ENCODE results near the gene C19orf25. TPM values are rescaled to one million over a fixed set of nuclear protein-coding genes. Genes with fewer than 3 reads are reported as not detected.

Gene C19orf25
- total RNA-seq, 1 donor from 2014 or later: 18.6 TPM

- DNase-seq: no peak
Measured at GRCh38 chr19:1466461-1467214, 12.4 kb downstream of the C19orf25 start.

- DNase-seq: no peak
Measured at GRCh38 chr19:1466018-1466460, 13.0 kb downstream of the C19orf25 start.

DNA sequence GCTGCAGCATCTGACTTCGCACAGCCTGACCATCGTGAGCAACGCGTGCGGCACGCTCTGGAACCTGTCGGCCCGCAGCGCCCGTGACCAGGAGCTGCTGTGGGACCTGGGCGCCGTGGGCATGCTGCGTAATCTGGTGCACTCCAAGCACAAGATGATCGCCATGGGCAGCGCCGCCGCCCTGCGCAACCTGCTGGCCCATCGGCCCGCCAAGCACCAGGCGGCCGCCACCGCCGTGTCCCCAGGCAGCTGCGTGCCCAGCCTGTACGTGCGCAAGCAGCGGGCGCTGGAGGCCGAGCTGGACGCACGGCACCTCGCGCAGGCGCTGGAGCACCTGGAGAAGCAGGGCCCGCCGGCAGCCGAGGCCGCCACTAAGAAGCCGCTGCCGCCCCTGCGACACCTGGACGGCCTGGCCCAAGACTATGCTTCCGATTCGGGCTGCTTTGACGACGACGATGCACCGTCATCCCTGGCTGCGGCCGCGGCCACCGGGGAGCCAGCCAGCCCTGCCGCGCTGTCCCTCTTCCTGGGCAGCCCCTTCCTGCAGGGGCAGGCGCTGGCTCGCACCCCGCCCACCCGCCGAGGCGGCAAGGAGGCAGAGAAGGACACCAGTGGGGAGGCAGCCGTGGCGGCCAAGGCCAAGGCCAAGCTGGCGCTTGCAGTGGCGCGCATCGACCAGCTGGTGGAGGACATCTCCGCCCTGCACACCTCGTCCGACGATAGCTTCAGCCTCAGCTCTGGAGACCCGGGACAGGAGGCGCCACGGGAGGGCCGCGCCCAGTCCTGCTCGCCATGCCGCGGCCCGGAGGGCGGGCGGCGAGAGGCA lies 13.6 kb downstream of the C19orf25 start:
- DNase-seq: no peak

DNA sequence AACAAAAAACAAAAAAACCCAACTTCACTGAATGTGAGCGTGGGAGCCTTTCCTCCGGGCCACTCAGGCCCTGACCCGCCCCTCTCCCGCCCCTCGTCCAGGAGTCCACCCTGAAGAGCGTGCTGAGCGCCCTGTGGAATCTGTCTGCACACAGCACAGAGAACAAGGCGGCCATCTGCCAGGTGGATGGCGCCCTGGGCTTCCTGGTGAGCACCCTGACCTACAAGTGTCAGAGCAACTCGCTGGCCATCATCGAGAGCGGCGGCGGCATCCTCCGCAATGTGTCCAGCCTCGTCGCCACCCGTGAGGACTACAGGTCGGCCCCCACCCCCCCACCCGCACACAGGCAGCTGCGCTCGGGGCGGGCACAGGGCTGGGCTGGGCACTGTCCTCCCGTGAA lies 17.2 kb downstream of the C19orf25 start:
- no peak for DNase-seq

DNA sequence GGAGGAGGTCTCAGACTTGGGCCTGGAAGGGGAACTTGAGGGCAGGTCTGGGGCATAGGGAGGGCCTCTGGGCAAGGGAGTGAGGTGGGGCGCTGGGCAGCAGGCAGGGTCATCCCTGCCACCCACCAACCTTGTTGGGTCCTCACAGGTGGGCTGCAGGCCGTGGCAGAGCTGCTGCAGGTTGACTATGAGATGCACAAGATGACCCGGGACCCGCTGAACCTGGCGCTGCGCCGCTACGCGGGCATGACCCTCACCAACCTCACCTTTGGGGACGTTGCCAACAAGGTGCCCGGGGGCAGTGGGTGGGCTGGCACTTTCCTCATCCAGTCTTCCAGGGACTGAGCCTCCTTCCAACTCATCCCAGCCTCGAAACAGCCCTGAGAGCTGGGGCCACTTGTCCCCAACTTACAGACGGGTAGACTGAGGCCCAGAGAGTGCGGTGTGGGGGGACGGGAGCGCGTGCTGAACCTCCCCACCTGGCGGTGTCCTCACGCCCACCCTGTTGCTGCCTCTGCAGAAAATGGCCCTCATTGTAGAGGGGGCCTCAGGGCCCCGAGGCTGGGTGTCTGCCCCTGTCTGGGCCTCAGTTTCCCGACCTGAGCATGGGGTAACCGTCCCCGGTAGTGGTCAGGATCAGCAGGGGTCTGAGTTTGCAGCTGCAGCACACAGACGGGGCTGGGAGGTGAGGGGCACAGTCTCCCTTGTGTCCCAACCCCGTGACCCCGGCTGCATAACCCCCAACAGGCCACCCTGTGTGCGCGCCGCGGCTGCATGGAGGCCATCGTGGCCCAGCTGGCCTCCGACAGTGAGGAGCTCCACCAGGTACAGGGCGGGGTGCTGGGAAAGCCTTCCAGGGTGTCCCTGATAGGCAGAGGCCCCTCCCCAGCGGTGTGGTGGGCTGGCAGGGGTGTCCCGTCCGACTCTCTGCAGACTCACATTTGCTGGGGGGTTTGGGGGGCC lies 18.7 kb downstream of the C19orf25 start:
- no peak for DNase-seq

- no peak for DNase-seq
Measured at GRCh38 chr19:1459479-1459878, 19.5 kb downstream of the C19orf25 start.

GRCh38 chr19:1457892-1458291 lies 21.1 kb downstream of the C19orf25 start:
- no peak for DNase-seq

DNA sequence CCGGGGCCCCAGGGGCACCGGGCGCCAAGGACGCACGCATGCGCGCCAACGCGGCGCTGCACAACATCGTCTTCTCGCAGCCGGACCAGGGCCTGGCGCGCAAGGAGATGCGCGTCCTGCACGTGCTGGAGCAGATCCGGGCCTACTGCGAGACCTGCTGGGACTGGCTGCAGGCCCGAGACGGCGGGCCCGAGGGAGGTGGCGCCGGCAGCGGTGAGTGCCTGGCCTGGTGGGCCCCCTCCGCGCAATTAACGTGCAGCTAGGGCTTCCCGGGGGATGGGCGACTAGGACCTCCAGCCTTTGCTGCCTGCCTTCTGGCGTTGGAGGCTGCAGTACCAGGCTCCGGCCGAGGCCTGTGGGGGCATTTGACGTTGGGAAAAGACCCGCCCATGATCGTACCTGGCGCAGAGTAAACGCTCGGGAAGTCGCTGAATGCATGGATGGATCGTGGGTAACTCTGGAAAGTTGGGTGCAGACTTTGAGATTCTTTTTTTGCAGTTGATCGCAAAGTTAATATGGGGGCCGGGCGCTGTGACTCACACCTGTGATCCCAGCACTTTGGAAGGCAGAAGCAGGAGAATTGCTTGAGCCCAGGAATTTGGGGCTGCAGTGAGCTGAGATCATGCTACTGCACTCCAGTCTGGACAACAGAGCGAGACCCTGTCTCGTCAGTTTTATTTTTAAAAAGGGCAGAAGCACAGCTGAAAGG lies 21.8 kb downstream of the C19orf25 start:
- no peak for DNase-seq

DNA sequence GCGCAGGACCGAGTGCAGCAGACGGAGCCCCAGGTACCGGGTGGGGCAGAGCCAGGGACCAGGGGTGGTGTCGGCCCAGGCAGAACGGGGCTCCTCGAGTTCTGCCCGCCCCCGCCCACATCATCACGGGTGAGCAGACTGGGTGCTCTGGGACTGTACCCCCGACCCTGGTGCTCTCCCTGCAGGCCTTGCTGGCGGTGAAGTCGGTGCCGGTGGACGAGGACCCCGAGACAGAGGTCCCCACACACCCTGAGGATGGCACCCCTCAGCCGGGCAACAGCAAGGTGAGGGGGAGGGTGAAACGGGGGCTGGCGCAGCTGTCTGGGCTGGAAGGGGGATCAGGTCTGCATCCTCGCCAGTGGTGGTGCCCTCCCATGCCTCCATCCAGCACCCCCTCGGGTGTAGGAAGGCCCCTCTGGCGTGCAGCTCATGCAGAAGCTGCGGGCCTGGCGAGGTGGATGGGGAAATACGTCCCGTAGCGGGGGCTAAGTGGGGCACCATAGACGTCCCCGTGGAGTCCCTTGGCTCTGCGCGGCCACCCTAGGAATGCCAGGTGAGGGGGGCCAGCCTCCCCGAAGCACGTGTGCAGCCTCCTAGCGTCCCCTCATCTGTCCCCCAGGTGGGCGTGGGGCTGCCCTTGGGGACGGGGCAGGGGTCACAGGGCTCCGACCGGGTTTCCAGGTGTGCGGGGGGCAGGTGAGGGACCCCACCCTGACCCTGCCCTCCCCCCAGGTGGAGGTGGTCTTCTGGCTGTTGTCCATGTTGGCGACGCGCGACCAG lies 22.7 kb downstream of the C19orf25 start:
- DNase-seq: no peak

DNA sequence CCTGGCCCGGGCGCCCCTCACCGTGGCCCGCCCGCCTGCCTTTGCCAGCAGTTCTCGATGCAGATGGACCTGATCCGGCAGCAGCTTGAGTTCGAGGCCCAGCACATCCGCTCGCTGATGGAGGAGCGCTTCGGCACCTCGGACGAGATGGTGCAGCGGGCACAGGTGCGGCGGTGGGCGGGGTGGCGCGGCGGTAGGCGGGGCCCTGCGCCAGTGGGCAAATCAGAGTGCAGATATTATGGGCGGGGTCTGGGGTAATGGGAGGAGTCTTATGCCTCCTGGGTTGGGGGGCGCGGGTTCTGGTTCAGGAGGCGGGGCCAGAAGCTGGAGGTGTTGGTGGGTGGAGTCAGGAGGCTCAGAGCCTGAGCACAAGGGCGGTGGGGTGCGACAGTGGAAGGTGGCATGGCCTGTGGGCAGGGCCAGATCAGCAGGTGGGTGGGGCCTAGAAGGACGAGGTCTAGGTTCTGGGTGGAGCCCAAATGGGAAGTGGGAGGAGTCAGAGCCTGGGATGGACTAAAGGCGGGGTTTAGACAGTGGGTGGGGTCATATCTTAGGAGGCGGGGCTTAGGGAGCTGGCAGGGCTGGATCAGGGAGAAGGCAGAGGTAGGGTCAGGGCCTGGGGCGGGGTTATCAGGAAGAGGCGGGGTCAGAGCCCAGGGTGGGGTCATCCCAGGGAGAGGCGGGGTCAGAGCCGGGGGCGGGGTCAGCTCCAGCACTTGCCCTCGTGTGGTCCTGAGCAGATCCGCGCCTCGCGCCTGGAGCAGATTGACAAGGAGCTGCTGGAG lies 23.5 kb downstream of the C19orf25 start:
- no peak for DNase-seq

DNA sequence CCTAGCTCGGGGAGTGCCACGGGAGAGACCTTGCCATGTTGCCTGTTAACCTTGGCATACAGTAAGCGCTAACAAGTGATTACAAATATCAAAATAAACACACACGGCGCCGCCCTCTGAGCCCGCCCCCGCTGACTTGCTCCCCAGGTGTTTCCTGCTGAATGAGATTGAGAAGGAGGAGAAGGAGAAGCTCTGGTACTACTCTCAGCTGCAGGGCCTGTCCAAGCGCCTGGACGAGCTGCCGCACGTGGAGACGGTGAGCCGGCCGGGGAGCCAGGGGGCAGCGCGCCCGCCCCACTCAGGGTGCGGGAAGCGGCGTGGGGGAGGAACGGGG lies 24.0 kb downstream of the C19orf25 start:
- no peak for DNase-seq

GRCh38 chr19:1453525-1454364 lies 25.3 kb downstream of the C19orf25 start:
- DNase-seq: peak; percentile 83

DNA sequence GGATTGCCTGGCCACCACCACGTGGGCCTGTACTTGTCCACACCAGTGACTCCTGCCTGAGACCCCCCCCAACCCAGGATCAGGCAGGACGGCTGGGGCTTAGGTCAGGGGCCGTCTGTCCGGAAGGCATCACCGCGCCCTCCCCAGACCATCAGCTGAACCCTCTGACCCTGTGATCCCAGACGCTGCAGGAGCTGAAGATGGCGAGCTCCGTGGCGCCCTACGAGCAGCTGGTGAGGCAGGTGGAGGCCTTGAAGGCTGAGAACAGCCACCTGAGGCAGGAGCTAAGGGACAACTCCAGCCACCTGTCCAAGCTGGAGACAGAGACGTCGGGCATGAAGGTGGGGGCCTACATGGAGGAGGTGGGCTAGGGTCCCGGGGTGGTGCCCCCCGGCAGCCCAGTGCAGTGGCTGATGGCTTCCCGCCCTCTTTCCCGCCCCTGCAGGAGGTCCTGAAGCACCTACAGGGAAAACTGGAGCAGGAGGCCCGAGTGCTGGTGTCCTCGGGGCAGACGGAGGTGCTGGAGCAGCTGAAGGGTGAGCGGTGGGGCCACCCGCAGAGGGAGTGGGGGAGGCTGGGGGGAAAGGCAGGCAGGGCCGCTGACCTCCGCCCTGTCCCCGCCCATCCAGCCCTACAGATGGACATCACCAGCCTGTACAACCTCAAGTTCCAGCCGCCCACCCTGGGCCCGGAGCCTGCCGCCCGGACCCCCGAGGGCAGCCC lies 26.1 kb downstream of the C19orf25 start:
- DNase-seq: no peak

- peak; percentile 58 for DNase-seq
Measured at GRCh38 chr19:1451916-1452801, 26.9 kb downstream of the C19orf25 start.

DNA sequence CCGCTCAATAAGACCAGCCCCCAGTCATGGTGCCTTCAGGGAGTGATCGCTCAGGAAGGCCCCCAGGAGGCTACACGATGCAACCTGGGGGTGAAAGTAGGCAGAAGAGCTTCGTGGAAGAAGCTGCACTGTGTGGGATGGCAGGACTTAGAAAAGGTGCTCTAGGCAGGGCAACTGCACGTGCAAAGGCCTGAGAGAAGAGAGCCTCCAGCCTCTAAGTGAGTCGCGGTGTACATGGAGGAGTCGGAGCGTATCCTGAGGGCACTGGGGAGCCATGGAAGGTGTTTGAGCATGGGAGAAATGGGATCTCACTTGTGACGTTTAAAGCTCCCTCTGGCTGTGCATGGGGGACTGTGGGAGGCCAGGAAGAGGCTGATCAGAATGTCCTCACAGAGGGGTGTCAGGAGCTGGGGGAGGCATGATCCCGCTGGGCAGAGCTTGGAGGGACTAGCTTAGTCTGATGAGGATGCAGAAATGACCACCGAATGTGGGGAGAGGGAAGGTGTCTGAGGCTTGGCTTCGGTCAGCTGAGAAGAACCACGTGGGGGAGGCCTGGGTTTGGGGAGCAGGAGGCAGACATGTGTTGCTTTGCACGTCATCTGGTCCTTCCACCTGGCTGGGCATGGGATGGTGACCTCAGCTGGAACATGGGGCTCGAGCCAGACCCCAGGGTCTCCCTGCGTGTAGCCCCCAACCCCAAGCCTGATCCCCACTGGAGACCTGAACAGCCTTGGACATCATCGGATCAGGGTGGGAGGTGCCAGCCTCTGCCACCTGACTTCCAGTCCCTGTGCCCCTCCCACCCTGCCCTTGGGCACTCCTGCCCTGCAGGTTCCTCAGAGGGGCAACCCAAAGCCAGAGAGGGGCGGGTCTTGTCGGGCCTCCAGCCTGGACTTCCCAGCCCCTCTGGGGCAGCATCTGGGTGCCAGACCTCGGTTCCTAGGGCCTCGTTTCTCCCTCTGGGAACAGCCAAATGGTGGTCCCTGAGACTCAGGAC lies 28.0 kb downstream of the C19orf25 start:
- no peak for DNase-seq
